HG03196 (cell line): Measurements from ENCODE around the gene GOLGA2.
"Not testable (repeated sequence)": the region's sequence is repeated elsewhere in the genome, so short reads cannot be mapped to it uniquely, and the experiment has no call there.

Source experiments
- ATAC-seq: cut with Tn5 transposase; IDR thresholded peaks from one replicate; pipeline ENCODE4 v1.9.1; 2021; ENCODE audit not compliant: unreplicated experiment

The GOLGA2 gene

DNA sequence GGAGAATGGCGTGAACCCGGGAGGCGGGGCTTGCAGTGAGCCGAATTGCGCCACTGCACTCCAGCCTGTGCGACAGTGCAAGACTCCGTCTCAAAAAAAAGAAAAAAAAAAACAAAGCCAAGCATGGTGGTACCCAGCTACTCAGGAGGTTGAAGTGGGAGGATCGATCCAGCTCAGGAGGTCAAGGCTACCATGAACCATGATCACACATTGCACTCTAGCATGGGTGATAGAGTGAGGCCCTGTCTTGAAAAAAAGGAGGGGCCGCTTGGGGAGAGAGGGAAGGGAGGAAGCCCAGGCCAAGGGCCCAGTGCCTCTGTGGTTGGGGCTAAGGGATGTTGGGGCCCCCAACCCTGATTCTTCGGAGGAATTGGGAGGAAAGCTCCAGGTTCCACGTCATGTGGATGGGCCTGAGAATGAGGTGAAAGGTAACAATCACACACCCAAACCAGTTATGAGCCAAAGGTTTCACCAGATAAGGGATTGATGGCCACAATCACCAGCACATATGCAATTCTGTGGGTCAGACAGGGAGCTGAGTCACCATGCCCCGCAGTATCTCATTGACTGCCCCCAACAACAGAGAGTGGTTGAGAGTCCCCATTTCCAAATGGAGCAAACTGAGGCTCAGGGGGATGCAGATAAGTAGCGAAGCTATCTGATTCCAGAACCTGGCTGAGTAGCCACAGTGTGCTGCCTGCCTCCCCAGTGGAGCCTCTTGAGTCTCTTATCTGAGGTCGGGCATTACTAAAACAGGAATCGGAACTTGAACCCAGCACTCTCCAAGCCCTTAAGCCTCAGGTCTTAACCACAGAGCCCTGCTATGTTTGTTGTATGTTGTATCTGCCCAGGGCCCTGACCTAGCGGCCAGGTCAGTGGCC, 20.8 kb upstream of the GOLGA2 start:
- ATAC-seq = no peak

DNA sequence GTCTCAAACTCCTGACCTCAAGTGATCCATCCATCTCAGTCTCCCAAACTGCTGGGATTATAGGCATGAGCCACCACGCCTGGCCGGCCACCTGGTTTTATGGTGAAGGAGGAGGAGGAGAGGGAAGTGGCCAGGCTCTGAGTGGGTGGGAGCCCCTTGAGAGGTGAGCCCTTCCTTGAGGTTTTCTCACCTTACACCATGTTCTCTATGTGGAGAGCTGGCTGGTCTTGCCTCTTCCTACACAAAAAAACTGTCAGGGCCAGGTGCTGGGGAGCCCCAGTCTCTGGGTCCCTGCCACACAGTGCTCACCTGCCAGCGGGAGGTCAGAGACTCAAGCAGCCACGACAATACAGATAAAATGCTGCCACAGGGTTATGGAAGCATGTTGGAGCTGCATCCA, 18.3 kb upstream of the GOLGA2 start:
- ATAC-seq = no peak

DNA sequence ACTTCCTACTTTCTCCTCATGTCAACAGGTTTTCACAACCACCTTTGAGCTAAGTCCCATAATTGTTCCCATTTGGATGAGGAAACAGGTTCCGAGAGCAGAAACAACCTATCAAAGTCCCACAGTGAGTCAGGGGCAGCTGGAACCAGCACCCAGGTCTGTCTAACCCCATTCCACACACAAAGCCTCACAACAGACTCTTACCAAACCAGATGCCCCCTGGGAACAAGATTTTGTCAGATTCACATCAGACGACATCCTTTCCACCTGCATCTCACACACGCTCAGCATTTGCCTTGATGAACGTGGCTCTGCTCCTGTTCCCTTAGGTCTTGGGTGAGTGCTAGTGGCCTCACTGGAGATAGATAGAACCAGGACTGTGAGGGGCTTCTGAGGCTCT, 17.3 kb upstream of the GOLGA2 start:
- ATAC-seq = no peak

DNA sequence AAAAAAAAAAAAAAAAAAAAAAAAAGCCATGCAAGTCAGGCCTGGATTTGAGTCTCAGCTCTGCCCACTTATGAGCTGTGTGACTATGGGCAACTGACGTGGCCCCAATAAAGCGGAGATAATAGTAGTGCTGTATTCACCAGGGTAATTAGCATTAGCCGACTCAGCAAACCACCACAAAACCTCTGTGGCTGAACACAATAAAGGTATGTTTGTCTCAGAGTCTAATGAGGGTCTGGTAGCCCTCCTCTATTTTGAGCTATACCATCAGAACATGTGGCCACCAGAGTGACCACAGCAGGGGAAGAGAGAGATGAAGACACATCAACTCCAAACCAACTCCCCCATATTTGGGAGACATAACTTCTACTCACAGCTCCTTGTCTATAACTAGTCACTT, 16.2 kb upstream of the GOLGA2 start:
- no peak for ATAC-seq

DNA sequence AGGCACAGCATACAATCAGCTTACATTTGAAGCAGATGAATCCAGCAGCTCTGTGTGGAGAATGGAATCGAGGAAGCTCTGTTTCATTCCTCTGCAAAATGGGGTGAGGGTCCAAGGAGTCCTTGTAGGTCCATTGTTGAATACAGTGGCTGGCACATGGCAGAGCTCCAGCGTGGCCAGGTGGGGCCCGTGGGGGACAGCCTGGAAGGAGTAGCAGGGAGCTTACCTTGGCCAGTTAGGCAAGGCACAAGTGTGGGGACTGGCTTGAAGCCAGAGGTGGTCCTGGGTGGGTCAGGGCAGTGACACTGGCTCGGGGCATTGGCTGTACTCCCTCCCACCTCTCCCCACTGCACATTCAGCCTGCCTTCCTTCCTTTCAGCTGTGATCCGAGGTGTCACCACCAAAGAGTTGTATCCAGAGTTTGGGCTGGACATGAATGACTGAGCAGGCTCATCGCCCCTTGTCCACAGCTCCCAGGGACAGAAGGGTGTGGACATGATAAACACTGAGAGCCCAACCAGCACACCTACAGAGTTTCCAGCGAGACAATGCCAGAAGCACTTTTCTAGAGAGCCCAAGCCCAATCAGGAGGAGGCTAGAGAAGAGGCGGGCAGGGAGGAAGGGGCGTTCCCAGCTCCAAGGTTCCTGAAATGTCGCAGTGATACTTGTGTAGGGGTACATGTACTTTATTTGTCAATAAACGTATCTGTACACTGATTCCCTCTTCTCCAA, 12.6 kb upstream of the GOLGA2 start:
- no peak for ATAC-seq

DNA sequence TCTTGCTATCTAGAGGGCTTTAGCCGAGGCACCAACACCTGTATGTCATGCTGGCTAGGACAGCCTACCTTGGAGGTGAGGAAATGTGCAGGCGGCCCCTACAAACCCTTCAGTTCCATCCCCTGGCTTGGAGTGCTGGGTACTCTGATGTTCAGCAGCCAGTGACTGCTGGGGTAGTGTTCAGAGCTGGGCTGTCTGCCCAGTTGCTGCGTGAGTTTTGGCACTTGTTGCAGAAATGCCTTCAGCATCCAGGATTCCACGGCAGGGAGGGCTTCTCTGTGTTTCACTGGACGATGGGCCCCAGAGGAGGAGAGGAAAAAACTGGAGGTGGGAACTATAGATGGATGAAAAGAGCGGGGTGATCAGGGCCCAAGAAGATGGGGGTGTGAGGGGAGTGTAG, 10.6 kb upstream of the GOLGA2 start:
- no peak for ATAC-seq

DNA sequence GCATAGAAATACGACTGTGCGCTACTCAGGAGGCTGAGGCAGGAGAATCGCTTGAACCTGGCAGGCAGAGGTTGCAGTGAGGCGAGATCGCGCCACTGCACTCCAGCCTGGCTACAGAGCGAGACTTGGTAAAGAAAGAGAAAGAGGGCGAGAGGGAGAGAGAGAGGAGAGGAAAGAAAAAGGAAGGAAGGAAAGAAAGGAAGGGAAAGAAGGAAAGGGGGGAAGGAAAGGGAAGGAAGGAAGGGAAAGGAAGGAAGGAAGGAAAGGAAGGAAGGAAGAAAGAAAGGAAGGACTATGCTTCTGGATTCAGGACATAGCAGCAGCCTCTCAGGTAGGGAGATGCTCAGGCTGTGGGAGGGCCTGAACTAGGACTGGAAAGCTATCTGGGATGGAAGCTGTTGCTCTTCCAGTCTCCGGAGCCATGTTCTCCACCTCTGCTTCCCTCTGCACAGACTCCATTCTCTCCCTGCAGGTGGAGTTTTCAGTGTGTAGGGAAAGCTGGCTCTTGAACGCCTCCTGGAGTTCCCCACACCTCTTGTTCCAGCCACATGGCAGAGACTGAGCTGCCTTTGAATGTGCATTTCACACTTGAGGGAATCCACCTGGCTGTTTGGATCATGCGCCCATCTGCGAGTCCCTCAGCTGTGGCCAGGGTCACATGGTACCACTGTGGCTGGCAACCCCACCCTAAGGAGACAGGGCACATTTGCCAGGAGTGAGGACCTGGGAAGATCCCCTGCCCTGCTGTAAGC, 9.4 kb upstream of the GOLGA2 start:
- no peak for ATAC-seq

DNA sequence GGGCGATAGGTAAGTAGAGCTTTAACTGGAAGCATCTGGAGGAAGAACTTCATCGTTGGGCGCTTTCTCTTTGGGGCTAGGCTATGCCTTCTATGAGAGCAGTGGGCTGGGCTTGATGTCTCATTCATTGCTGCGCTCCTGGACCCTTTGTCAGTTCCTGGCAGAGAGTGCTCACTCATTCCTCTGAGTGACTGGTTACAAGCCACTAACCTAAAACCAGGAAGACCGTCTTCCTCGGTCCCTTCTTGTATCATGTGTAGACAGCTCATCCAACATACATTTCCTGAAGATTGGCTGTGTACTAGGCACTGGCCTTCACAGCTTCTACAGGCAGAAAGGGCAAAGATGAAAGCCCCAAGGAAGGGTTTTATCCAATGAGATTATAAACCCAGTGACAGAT, 6.7 kb upstream of the GOLGA2 start:
- ATAC-seq = no peak

DNA sequence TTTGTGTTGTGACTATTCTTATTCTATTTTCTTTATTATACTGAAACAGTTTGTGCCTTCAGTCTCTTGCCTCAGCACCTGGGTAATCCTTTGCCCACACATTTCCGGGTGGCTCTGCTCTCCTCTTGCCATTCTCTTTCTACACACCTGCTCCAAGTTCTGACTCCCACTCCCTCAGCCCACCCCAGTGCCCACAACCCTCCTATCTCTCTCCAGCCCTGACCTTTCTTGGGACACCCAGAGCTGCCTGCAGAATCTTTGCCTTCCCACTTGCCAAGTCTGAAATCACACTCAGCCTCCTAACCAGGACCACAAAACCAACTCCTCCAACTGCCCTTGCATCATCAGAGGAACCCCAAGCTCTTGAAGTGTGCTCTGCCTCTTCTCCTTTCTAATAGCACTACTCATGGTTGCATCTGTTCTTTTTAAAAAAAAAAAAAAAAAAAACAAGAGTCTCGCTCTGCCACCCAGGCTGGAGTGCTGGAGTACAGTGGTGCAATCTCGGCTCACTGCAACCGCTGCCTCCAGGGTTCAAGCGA, 4.3 kb upstream of the GOLGA2 start:
- ATAC-seq = no peak

DNA sequence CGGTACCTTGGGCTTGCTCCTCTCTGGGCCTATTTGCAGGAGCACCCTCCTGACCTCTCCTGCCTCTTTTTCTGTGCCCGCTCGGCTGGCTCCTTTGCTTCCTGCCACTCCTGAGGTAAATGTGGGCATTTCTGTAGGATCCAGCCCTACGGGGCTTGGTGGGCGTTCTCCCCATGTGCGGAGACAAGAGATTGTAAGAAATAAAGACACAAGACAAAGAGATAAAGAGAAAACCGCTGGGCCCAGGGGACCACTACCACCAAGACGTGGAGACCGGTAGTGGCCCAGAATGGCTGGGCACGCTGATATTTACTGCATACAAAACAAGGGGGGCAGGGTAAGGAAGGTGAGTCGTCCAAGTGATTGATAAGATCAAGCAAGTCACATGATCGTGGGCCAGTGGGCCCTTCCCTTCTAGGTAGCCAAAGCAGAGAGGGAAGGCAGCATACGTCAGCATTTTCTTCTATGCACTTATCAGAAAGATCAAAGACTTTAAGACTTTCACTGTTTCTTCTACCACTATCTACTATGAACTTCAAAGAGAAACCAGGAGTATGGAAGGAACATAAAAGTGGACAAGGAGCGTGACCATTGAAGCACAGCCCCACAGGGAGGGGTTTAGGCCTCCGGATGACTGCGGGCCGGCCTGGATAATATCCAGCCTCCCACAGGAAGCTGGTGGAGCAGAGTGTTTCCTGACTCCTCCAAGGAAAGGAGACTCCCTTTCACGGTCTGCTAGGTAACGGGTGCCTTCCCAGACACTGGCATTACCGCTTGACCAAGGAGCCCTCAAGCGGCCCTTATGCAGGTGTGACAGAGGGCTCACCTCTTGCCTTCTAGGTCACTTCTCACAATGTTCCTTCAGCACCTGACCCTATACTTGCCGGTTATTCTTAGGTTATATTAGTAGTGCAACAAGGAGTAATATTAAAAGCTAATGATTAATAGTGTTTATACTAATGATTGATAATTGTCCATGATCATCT, 3.6 kb upstream of the GOLGA2 start:
- not testable (repeated sequence) for ATAC-seq

DNA sequence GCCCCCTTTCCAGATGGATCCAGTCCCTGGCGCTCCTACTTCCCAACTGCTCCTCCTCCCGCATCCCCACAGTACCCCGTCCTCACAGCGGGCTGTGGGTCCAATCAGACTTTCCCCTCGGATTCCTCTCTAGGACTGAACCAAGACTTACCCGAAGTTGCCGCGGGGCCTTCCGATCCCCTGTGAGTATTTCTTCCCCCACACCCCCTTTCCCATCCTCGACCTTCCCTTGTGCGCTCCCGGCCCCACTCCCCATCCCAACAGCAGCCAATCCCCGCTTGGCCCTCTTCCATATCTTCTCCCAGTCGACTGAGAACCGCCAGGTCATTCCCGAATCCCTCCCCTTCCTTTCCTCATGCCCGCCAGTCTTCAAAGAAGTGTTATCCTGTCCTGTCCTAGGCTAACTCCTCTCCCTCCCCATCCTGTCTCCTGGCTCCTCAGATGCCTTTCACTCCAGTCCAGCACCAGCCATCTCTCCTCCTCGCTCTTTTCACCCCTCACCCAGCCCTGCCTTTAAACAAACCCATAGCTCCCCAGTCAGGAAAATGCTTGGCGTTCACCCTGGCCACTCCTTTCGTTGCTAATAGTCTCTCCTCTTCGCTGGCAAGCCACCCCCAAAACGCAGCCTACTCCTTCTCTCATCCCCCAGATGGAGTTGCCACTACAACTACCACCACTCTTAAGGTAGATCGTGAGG, 915 bp upstream of the GOLGA2 start:
- ATAC-seq = no peak

DNA sequence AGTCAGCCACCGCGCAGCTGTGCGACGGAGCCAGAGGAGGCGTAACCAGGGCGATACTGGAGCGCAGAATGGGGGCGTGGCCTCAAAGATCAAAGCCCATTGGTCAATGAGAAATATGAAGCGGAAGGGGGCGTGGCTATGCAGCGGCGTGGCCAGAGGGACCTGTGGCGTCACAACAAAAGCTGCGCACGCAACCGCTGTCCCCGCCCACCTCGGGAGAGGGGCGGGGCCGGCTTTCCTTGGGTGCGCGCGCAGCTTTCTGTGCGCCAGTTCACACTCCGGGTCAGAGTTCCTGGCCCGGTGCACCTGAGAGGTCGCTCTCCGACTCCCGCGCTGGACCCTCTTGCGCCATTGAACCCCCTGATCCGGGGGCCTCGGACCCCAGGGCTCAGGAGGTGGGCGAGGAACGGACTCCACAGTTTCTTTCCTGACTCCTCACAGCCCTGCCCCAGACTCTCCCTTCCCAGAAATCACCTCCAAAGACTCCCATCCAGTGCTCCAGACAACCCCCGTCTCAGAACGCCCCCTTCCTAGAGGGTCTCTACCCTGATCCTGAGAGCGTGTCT, 284 bp upstream of the GOLGA2 start, which contains the start of gene SWI5:
Gene SWI5, plus strand, starts transcription at position 269 of the 566 bp plus-strand sequence.
- peak; percentile 91 for ATAC-seq

DNA sequence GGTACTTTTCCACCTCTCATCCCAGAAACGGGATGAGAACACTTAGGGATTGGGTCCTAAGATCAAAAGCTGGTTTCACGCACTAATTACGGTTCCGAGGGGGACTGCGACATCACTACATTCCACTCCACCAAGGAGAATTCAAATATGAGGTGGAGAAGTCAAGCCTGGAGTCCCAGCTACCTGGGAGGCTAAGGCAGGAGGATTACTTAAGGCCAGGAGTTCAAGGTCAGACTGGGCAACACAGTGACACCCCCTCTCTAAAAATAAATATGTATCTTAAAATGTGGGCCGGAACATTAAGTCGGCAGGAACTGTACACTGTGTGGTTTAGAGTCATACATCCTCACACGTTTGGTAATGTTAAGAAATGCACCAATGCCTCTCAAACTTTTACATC, 1.6 kb downstream of the GOLGA2 start:
- no peak for ATAC-seq

DNA sequence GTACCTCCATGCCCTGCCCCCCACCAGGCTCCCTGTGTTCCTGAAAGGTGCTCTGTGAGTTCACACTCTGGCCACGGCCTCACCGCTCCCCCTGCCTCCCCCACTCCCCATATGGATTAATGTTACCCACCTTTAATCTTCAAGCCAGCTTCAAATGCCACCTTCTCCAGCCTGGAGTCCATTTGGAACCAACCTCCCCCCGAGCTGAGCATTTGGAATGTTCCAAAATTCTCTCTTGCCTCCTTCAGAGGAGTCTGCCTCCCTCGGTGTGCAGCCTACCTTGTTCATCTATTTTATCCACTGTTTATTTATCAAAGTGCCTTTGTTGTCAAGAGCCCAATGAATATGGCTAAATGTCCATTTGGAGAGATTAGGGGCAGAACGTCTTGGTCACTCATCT, 4.3 kb downstream of the GOLGA2 start:
- ATAC-seq = no peak

DNA sequence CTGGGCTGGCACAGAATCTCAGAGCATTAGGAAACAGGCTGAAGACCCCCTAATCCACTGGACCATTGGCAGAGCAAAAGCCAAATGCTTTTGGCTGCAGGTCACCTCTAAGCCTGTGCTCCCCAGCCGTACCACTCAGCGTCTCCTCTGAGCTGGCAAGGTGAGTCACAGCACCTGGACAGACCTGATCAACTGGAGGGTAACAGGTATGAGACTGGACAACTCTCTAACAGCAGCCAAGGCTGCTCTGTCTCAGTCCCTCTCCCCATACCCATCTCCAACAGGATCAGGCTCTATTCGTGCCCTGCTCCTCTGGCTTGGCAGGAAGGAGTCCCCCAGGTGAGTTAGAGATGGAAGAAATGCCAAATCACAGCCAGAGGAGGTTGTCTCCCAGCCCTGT, 4.7 kb downstream of the GOLGA2 start:
- ATAC-seq = no peak

DNA sequence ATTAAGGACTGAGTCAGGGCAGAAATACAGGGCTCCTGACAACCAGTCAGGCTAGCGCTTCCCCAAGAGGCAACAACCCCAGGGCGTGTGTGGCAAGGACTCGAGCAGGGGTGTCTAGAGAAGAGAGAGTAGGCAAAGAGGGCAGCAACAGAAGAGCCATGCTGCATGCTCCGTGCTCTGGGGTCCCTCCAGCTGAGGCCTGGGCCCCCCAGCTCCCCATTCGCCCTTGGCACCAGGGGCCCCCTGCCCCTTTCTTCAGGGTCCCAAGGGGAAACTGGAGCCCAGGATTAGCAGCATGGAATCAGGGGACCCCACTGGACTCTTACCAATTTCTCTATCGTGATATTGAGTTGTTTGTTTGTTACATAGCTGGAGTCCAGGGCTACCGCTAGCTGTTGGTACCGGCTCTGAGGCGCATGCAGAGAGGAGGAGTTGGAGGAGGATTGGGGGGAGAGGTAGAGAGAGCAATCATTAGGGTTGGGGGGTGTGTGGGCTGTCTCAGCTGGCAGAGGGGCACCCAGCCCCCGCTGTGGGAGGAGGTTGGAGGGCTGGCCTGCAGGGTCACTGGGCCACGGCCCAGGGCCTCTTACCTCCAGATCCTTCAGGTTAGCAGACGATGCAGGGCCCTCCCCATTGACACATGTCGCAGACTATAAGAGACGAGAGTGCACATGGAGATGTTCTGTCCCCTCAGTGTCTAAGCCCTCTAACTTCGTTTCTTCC, 8.8 kb downstream of the GOLGA2 start:
- no peak for ATAC-seq

DNA sequence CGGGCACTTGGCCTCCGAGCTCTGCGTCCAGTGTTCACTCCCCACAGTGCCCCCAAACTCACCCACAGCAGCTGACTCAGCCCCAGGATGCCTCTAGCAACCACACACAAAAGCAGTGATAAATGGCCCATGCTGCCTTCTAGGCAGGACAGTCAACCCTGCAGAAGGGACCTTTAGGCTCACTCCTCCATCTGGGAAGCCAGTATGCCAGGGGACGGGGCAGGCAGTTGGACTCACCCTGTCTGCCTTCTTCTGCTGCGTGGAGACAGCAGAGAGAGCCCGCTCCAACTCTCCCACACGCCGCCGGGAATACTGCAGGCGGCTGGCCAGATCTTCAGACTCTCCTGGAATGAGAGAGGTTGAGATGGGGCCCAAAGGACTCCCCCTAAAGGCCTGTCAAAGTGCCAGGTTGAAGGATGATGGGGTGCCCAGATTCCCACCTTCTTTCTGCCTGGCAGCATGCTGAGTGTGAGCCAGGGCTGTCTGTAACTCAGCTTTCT, 10.4 kb downstream of the GOLGA2 start:
- no peak for ATAC-seq

DNA sequence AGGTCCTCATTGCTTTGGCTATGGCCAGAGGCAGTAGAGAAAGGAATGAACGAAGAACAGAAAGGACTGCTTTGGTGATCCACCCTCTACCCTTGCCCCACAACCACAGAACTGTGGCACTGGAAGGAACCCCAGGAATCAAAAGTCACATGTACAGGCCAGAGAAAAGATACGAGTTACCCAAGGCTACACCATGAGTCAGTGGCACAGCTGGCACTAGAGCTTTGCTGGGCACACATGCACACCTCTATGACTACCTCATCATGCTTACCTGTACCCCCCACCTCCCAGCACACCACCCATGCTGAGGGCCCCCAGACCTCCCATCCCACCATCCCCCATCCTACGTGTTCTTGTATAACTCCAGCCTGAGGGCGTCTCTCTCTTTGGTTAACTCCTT, 13.1 kb downstream of the GOLGA2 start:
- no peak for ATAC-seq
